HG03354 (cell line): ENCODE measurements around the gene SLC2A2.
"Not testable (repeated sequence)": the region's sequence is repeated elsewhere in the genome, so short reads cannot be mapped to it uniquely, and the experiment has no call there.

Source experiments
- ATAC-seq: cut with Tn5 transposase; IDR thresholded peaks from one replicate; pipeline ENCODE4 v1.9.1; 2021; ENCODE audit warnings: mild to moderate bottlenecking; ENCODE audit not compliant: unreplicated experiment, poor library complexity, severe bottlenecking

SLC2A2 gene

GRCh38 chr3:170992854-170993253, 33.7 kb downstream of the SLC2A2 start:
- no peak for ATAC-seq

GRCh38 chr3:170991664-170992063, 34.9 kb downstream of the SLC2A2 start:
- no peak for ATAC-seq

DNA sequence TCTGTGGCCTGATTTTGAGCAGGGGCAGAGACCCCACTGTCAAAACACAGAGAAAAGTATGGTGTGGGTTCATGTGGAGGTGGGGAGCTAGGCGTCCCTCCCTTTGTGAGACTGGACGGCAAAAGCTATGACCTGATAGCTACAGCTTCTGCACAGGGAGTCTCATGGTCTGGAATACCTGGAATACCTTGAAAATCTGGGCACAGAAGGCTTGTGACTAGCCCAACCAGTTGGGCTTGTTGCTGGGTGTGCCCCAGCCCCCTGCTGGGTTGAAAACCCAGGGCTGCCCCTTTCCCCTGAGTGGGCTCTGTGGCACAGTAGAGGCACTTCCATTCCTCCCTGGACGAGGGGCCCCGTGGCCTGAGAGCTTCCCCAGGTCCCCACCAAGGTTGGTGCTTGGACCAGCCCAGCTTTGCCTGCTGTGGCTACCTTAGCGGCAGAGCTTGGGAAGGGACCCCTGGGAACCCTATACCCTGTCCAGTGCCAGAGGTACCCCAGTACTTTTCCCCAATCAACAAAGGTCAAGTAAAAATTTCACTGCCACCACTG, 37.3 kb downstream of the SLC2A2 start:
- no peak for ATAC-seq

DNA sequence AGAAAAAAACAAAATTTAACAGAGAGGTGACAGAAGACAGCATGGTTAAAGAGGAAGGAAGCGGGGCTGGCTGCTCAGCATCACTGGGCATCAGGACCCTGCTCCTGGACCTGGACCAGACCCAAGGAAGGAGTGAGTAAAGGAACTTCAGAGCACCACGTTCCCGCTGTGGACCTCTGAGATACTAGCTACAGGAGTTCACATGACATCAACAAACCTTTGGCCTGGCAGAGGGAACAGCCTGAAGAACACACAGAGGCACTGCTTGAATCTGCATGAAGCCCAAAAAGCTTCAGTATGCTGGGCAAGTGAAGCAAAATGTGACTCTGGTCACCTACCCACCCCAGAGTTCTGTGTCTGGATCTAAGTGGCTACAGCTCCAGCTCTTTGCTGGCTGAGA, 38.1 kb downstream of the SLC2A2 start:
- ATAC-seq: no peak

DNA sequence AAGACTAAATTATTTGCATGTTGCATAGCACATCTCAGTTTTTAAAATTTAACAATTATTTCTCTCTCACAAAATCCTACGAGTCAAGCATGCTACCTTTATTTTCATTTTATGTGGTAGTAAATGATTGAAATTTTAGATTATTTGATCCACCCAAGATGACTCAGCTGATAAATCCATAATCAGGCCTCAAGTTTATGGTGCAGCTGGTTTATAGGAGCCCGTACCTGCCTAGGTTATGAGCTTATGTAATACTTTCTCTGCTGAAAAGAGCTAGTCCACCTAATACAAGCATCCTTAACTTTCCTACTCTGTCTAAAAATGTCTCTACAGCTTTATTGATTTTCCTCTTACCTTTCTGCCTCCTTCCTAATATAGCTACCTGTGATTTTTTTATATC, 41.2 kb downstream of the SLC2A2 start:
- no peak for ATAC-seq

GRCh38 chr3:170982733-170983132, 43.8 kb downstream of the SLC2A2 start:
- ATAC-seq: peak; percentile 98

GRCh38 chr3:170980399-170980798, 46.1 kb downstream of the SLC2A2 start:
- ATAC-seq: no peak

DNA sequence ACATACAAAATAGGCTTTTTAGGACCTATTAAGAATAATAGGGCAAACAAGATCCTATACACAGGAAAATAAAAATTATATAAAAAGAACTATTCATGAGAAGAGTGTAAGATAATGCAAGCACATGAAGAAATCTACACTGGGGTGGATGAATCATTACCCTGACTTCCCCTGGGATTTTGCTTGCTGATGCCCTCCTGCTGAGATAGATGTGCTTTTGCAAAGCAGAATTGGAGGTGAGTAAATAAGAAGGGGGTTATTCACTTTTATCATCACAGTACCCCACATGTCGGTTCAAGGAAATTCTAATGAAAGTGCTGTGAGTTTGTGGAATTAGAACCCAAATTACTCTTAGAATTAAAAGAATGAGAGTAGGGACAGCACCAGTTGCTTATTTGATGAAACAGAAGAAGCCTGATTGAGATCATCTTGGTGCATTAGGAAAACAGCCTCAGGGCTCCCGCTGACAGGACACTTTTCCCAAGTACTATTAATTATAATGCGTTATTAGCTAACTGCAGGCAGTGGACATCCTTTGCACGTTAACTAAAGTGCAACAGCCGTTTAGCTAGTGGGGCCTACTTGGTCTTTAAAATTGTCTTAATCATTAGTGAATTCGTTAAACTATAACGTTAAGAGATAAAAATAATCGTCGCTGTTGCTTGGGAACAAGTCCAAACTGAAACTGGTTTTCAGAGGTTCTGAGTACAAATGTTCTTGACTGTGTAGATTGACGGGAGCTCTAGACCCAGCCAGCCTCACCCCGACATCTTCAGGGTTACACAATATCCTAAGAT, 48.4 kb downstream of the SLC2A2 start:
- peak; percentile 46 for ATAC-seq

GRCh38 chr3:170976190-170976519, 50.4 kb downstream of the SLC2A2 start:
- no peak for ATAC-seq

- no peak for ATAC-seq
Measured at GRCh38 chr3:170975283-170976189, 51.0 kb downstream of the SLC2A2 start.

DNA sequence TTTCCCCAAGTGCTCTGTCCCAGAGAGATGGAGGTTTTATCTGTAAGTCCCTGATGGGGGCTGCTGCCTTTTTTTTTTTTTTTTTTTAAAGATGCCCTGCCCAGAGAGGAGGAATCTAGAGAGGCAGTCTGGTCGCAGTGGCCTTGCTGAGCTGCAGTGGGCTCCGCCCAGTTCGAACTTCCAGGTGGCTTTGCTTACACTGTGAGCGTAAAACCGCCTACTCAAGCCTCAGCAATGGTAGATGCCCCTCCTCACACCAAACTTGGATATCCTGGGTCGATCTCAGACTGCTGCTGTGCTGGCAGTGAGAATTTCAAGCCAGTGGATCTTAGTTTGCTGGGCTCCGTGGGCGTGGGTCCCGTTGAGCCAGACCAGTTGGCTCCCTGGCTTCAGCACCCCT, 51.6 kb downstream of the SLC2A2 start:
- ATAC-seq: no peak

GRCh38 chr3:170972917-170973316, 53.6 kb downstream of the SLC2A2 start:
- ATAC-seq: not testable (repeated sequence)

GRCh38 chr3:170967126-170967525, 59.4 kb downstream of the SLC2A2 start:
- no peak for ATAC-seq

DNA sequence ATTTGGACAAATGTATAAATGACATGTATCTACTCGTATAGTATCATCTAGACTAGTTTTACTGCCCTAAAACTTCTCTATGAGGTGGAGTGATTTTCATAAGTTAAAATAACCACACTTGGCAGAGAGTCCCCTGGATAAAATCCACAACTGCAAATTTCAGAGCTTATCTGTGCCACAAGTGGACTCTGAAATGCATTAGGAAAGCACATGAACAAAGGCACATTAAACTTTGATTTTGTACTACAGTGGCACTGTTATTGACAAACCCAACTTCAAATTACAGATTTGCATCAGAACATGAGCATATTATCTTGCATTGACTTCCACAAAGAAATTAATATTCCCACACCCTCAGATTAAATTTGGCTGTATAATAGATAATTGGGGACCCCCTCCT, 60.0 kb downstream of the SLC2A2 start:
- ATAC-seq: no peak

GRCh38 chr3:170962411-170962810, 64.1 kb downstream of the SLC2A2 start:
- no peak for ATAC-seq

DNA sequence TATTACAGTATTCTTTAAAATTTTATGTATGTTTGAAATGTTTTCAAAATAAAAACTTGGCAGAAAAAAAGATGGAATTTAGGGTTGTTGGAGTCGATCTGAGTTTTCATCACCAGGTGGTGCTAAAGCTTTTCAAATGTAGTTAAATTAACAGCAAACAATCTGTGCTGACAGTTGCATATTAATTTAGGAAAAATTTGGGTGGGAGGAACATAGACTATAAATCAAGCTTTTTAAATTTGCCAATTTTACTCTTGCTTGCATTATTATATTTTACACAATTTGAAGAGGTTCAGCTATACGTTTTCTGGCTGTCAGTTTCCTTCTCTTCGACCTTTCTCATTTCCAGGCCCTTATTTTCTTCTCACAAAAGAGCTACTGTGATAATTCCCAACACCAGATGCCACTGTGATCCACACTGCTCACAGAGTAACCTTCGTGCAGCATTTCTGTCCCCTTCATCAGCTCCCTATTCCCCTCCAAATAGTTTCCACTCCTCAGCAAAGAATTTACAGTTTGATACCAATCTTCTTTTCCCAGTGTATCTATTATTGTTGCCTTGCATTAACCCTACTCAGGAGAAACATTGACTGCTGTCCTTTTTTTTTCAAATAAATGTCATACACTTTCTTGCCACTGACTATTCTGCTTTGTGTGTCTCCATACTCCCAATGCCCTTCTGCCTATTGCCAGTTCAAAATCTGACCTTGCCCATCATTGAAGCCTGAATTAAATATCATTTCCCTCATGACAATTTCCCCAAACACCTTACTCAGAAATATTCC, 64.7 kb downstream of the SLC2A2 start:
- ATAC-seq: no peak

DNA sequence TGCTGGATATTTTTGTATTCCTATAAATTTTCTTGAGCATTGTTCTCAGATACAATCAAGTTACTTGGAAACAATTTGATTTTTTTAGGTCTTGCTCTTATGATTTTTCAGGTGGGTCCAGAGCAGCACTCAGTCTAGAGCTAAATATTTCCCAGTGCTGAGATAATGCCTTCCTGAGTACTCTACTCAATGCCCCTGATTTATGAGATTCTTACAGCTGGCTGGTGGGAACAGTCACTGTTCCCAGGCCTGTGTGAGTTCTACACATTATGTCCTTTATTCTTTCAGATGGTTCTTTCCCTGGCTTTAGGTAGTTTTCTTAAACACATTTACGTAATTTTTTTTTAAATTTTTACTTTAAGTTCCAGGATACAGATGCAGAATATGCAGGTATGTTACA, 67.1 kb downstream of the SLC2A2 start:
- ATAC-seq: no peak

DNA sequence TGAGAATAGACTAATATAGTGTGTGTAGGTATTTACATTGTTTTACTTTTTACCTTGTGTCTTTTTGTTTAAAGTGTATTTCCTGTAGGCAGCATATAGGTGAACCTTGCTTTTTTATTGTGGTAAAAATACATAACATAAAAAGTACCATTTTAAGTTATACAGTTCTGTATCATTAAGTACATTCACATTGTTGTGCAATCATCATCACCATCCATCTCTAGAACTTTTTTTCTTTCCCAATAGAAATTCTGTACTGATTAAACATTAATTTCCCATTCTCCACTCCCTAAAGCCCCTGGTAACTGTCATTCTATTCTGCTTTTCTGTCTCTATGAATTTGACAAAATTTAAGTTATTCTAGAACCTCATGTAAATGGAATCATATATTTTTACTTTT, 69.9 kb downstream of the SLC2A2 start:
- no peak for ATAC-seq

- no peak for ATAC-seq
Measured at GRCh38 chr3:170953736-170954135, 72.8 kb downstream of the SLC2A2 start.

DNA sequence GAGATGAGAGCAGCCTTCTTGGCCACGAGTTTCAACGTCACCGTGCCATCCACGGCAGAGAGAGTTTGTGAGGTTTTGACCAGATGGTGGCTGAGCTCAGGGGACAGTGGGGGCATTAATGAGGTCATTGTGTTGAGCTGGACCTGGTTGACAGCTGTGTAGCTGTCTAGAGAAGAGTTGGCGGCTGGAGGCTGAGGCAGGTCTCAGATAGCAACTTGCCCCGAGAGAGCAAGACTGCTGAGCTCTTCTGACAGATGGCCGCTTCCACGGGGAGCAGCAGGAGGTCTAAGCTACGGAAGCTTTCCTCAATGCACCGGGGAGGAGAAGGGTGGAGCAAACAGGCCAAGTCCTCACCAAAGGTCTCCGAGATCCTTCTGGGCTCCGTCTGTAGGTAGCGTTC, 73.3 kb downstream of the SLC2A2 start:
- ATAC-seq: no peak
